CD4-positive, alpha-beta T cell (primary cell): ENCODE measurements around the gene WDR37. TPM values are rescaled to one million over a fixed set of nuclear protein-coding genes. Genes with fewer than 3 reads are reported as not detected.
A peak's percentile ranks its signal among the peaks of the same experiment; 100 is the strongest.

Experiments used
- ATAC-seq: fragments of 200-7000 bp; cut with Tn5 transposase; one replicate; pipeline ENCODE4 v1.10.0; 2022; ENCODE audit warnings: mild to moderate bottlenecking; ENCODE audit not compliant: poor library complexity
- CTCF ChIA-PET: fragments of 350-600 bp; sonication (Branson Sonifier 250); formaldehyde crosslinking; loops from one replicate; lab custom pipeline; 2021; ENCODE audit warnings: antibody characterized with exemption, inconsistent platforms; lab: Charles Lee
- POLR2A ChIA-PET: fragments of 350-600 bp; sonication (Branson Sonifier 250); formaldehyde crosslinking; loops from one replicate; lab custom pipeline; 2021; ENCODE audit warnings: antibody characterized with exemption, inconsistent platforms; lab: Charles Lee
- DNase-seq, 14 experiments: peaks; one replicate each; pipeline ENCODE4 v3.0.0-alpha.2; 2013 to 2020; ENCODE audit warnings: mixed read lengths in 2 of 14
- H3K27ac ChIP-seq, 2 donors: one replicate each; pipeline versions ENCODE4 v1.5.1 to v1.7.0; 2013; ENCODE audit warnings: low read length in 2 of 2, low read depth in 1 of 2, mild to moderate bottlenecking in 1 of 2
- H3K27me3 ChIP-seq, 2 experiments: 1 replicate in 1 of 2; 2 replicates in 1 of 2; pipeline versions ENCODE4 v1.6.1 to v1.7.0; 2013; ENCODE audit warnings: low read length in 2 of 2, control low read depth in 1 of 2, mild to moderate bottlenecking in 1 of 2, moderate library complexity in 1 of 2; ENCODE audit not compliant: insufficient read depth in 2 of 2, control insufficient read depth in 1 of 2
- H3K36me3 ChIP-seq: one replicate; pipeline ENCODE4 v1.6.1; 2013; ENCODE audit warnings: low read length, control low read depth; ENCODE audit not compliant: insufficient read depth
- H3K4me1 ChIP-seq: one replicate; pipeline ENCODE4 v1.6.1; 2013; ENCODE audit warnings: low read length, control low read depth; ENCODE audit not compliant: insufficient read depth
- H3K4me3 ChIP-seq: one replicate; pipeline ENCODE4 v1.5.1; 2013; ENCODE audit warnings: mild to moderate bottlenecking, low read length, moderate library complexity
- H3K9me3 ChIP-seq, 2 experiments: 1 replicate in 1 of 2; 2 replicates in 1 of 2; pipeline versions ENCODE4 v1.6.1 to v1.7.0; 2013; ENCODE audit warnings: low read length in 2 of 2, mild to moderate bottlenecking in 2 of 2, control low read depth in 1 of 2, moderate library complexity in 1 of 2; ENCODE audit not compliant: control insufficient read depth in 1 of 2, insufficient read depth in 1 of 2
- H3K27ac Mint-ChIP-seq: one replicate; pipeline ENCODE4 v1.8.0; 2020; ENCODE audit warnings: mixed read lengths
- H3K27me3 Mint-ChIP-seq: one replicate; pipeline ENCODE4 v1.8.0; 2021; ENCODE audit warnings: mixed read lengths
- H3K36me3 Mint-ChIP-seq: one replicate; pipeline ENCODE4 v1.8.0; 2021; ENCODE audit warnings: low read depth, mixed read lengths
- H3K4me1 Mint-ChIP-seq: one replicate; pipeline ENCODE4 v1.8.0; 2021; ENCODE audit warnings: low read depth, mixed read lengths
- H3K4me3 Mint-ChIP-seq: one replicate; pipeline ENCODE4 v1.8.0; 2020; ENCODE audit warnings: mild to moderate bottlenecking, mixed read lengths
- H3K9me3 Mint-ChIP-seq: one replicate; pipeline ENCODE4 v1.8.0; 2020; ENCODE audit warnings: mixed read lengths
- CTCF ChIP-seq: fragments of 200-600 bp; IDR thresholded peaks from one replicate; pipeline ENCODE4 v1.8.0; 2022; ENCODE audit warnings: antibody characterized with exemption, mild to moderate bottlenecking
- intact Hi-C, 2 experiments: fragments of 100-400 bp; cut with DNase I in 1 of 2; cut with micrococcal nuclease in 1 of 2; formaldehyde crosslinking; loops; one replicate each; pipeline versions ENCODE4 v1.15.1 to v1.9.0; 2023 to 2025; cut with DNase I, micrococcal nuclease
- total RNA-seq, 174 experiments: library from RNA in 2 of 174; stranded (reverse) in 2 of 174; gene quantifications; one replicate each; pipeline ENCODE4 v1.2.3 and lab custom pipeline; 2021 to 2026

The WDR37 gene
- total RNA-seq, 2 experiments from 2014 or later, result 17.0 to 17.7 TPM

- intact Hi-C loops, result loop anchor here in 1 of 2 experiments (1.0 to 10.0 kb wide), 2 partner anchors 25 to 250 kb away; no protein-coding TSS in a partner anchor
- ChIA-PET POLR2A (interaction anchor here (1.8 to 2.7 kb wide), 3 partner anchors 12 to 25 kb away, joined by 5 to 9 read pairs (median 6); partner anchors contain the start of genes IDI1 and WDR37), CTCF (interaction anchor here (0.7 to 1.6 kb wide), 3 partner anchors 11 to 25 kb away, joined by 3 to 6 read pairs (median 3); partner anchors contain the start of gene IDI1)
- Histone ChIP-seq H3K4me1 (peaks cover 5% of the 10 kb centered on the region), H3K4me3 (no peak overlapping the region), H3K9me3 (no peaks in the 10 kb centered on the region), H3K36me3 (peaks cover 44% of the 10 kb centered on the region), H3K27me3 (no peaks in the 10 kb centered on the region), H3K27ac (no peak overlapping the region)
- Mint-ChIP-seq H3K27me3 (no peaks in the 10 kb centered on the region), H3K4me3 (no peak overlapping the region), H3K36me3 (peaks cover 65% of the 10 kb centered on the region), H3K27ac (peak overlapping the region; percentile 5), H3K4me1 (peaks cover 21% of the 10 kb centered on the region), H3K9me3 (no peaks in the 10 kb centered on the region)
- ATAC-seq (no peak), DNase-seq (peak in 4 of 14 experiments; percentile 9 to 41 (median 36))
- TF ChIP-seq CTCF, result peak; percentile 18
Measured at GRCh38 chr10:1074748-1075308, 18.6 kb downstream of the WDR37 start.

- Histone ChIP-seq H3K27me3 (no peaks in the 10 kb centered on the region), H3K4me1 (peaks cover 5% of the 10 kb centered on the region), H3K9me3 (no peaks in the 10 kb centered on the region), H3K36me3 (peaks cover 58% of the 10 kb centered on the region), H3K4me3 (no peak overlapping the region), H3K27ac (no peak overlapping the region)
- H3K27ac Mint-ChIP-seq, result no peak overlapping the region
- TF ChIP-seq CTCF, result no peak
- no peaks in the 10 kb centered on the region for H3K27me3 Mint-ChIP-seq
- no peak overlapping the region for H3K4me3 Mint-ChIP-seq
- ChIA-PET CTCF (no interaction called here), POLR2A (no interaction called here)
- ATAC-seq (no peak), DNase-seq (no peak)
- peaks cover 84% of the 10 kb centered on the region for H3K36me3 Mint-ChIP-seq
- peaks cover 17% of the 10 kb centered on the region for H3K4me1 Mint-ChIP-seq
- intact Hi-C loops, result loop anchor here in 1 of 2 experiments (10.0 kb wide), 1 partner anchor 254 kb away; no protein-coding TSS in a partner anchor
- no peaks in the 10 kb centered on the region for H3K9me3 Mint-ChIP-seq
Measured at GRCh38 chr10:1078668-1079067, 22.5 kb downstream of the WDR37 start.

- H3K36me3 Mint-ChIP-seq, result peaks cover 99% of the 10 kb centered on the region
- H3K4me1 Mint-ChIP-seq, result peaks cover 22% of the 10 kb centered on the region
- ATAC-seq, result no peak
- H3K27ac ChIP-seq, result no peak overlapping the region
- ChIA-PET POLR2A (no interaction called here), CTCF (no interaction called here)
- peak overlapping the region; percentile 17 for H3K27ac Mint-ChIP-seq
- no peak for TF ChIP-seq CTCF
- H3K9me3 Mint-ChIP-seq, result no peaks in the 10 kb centered on the region
- no peak overlapping the region for H3K4me3 Mint-ChIP-seq
- no peak overlapping the region for H3K4me3 ChIP-seq
- H3K9me3 ChIP-seq, result no peaks in the 10 kb centered on the region
- no peaks in the 10 kb centered on the region for H3K27me3 Mint-ChIP-seq
- intact Hi-C loops, result no loop called here
- H3K36me3 ChIP-seq, result peaks cover 80% of the 10 kb centered on the region
- no peaks in the 10 kb centered on the region for H3K27me3 ChIP-seq
- DNase-seq, result no peak
- no peaks in the 10 kb centered on the region for H3K4me1 ChIP-seq
Measured at GRCh38 chr10:1083581-1083980, 27.4 kb downstream of the WDR37 start.
